ENCODE results near the gene TMEM121B.
"Not testable (repeated sequence)": the region's sequence is repeated elsewhere in the genome, so short reads cannot be mapped to it uniquely, and the experiment has no call there.

TMEM121B gene

DNA sequence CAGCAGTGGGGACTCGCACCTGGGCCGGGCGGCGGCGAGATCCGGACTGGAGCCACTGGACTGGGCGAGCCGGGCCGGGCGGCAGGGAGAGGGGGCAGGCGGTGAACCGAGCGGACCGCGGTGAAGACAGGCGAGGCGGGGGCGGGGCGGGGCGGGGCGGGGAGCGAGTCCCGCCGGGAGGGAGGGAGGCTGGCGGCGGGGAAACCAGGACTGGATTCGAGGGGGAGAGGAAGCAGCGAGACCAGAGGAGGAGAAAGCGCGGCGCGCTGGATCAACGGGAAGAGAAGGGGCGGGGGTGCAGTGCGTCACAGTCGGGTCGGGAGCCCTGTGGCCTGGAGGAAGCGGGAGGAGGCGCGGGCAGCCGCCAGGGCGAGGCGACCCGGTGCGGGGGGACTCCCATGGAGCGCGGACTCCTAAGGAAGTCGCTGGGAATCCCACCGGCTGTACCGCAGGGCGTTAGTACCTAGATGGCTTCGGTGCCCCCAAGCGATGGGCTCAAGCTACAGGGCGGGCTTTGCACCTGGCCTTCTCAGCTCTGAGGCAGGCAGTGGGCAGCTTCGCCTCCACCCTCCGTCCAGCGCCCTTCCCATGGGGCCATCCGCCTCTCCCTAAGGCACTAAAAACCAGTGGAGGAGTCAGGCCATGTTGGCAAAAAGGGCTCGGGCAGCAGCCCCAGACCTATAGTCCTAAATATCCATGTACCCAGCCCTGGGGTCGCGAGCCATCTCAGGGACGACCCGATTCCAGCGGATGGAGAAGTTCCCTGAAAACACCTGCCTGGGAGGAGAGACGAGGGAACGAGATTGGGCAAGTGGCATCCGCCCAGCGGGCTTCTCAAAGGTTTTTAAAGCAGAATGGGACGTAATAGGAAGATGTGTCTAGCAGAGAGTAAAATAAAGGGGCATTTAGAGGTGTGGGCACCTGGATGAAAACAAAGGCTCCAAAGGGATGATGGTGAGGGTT is at the start of gene TMEM121B:
Gene TMEM121B, minus strand, starts transcription at position 128 of the 963 bp plus-strand sequence. CDS start 233 bp downstream, outside the sequence.
- no peak for DNase-seq (ENCODE audit: low read depth)

DNA sequence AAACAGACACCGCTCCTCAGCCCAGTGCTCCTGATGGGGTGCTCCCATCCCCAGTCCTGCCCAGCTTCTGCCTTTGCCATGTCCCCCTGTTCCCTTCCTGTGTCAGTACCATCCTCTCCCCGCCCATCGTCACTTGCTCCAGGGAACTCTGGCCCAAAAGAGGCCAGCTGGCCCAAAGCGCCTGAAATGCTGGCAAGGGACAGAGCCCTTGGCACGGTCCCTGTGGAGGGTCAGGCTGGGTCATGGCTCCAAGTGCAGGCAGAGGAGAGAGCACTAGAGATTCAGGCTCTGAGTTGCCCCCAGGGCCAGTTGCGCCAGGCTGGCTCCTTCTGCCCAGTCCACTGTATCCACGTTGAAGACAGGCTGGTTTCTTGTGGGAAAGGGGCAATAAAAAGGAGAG is 46.3 kb upstream of the TMEM121B start:
- DNase-seq (ENCODE audit: low read depth) = no peak

DNA sequence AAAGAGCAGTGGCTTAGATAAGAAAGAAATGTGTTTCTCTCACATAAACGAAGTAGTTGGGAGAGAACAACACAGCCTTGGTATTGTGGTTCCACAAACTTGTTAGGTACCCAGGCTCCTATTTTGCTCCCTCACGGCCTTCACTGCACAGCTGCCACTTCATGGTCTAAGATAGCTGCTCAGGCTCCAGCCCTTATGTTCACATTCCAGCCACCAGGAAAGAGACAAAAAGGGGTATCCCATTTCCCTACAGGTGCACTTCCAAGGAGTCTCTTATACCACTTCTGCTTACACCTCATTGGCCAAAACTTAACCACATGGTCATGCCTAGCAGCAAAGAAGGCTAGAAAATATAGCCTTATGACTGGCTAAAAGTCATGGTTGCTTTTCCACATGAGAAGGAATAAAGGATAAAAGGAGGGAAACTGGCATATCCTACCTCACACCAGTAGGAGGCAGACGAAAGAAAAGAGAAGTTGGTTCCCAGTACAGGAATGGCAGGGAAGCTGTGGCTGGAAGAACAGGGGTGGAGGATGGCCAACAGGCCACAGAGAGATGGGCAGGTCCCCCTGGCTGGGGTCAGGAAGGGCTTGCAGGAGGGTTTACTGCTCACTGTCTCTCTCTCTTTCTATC is 43.3 kb upstream of the TMEM121B start:
- no peak for DNase-seq (ENCODE audit: low read depth)

DNA sequence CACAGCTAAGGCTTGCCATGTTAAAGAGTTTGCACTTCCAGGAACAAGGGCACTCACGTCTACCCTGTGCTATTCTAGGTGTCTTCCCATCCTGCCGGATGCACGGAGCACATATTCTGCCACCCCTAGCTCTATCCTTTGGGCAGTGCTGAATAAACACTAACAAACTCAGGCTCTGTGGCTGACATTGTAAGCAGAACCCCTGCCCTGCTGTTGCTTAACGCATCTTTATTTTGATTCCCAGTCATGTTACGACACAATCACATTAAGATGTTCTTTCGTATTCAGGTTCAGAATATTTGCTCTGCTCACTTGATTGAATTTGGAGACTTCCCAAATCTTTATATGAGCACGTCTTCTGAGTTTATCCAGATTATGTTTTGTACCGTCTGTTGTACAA is 41.6 kb upstream of the TMEM121B start:
- no peak for DNase-seq (ENCODE audit: low read depth)

DNA sequence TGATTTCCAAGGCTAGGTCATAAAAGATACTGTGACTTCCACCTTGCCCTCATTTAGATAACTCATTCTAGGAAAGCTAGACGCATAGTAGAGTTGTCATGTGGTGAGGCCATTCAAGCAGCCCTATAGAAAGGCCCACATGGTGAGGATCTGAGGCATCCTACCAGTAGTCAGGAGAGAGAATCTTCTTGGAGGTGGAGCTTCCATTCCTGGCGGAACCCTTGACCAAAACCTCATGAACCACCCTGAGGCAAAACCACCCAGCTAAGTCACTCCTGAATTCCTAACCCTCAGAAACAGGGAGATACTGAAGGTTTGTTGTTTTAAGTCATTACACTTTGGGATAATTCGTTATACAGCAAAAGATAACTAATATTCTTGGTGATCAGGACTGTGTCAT is 40.8 kb upstream of the TMEM121B start:
- no peak for DNase-seq (ENCODE audit: low read depth)

DNA sequence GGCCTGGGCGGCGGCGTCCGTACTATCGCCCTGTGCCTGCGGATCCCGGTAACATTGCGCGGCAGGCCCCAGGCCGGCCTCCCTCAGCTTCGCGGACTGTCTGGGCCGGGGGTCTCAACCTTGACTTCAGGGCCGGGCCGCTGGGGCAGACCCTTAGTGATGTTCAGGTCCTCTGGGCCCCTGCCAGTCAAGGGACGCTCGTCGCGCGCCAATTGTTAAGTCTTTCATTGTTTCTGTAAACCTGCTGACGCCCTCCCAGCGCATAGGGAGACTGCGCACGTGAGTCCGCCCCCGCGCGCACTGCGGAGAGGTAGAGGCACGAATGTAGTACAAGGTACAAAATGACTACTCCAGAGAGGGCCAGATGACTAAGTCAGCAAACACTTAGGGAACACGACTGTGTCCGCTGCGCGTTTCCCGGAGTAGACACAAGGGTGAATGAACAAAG is 38.4 kb upstream of the TMEM121B start:
- no peak for DNase-seq (ENCODE audit: low read depth)

DNA sequence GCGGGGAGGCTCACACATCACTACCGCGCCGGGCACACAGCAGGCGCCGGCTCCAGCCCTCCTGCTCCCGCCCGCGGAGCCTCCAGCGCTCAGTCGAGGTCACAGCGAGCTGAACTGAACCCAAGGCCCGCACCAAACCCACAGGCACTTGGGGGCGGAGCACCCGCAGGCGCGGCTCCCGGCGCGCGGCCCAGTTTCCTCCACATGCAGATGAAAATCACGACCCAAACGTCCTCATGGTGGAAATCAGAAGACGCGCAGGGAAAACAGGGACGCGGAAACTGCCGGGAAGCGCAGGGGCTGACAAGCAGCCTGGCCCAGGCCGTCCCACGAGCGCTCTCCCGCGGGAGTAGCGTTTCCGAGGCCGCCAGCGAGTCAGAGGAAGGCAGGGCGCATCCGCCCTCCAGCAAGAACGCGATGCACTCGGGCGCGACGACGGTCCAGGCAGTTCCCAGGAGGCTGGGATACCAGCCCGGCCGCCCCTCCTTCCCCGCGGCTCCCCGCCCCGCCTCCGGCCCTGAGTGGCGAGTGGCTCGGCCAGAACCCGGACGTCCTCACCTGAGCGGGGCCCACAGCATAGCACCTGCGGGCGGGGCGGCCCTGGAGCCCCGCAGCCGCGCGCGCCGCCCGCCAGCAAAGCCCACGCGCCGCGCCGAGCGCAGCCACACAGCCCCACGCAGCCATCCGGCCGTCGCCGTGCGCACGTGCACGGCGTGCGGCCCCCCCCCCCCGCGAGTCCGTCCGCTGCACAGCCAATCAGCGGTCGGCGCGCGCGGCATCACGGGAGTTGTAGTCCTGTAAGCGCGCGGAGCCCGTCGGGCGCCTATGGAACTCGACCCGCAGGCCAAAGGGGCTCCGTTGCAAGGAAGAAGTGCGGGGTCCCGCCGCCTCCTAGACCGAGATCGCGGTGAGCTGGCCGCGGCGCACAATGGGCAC is 37.7 kb upstream of the TMEM121B start, which contains the start of gene HDHD5:
Gene HDHD5, minus strand, starts transcription at position 710 of the 936 bp plus-strand sequence. Its CDS starts 26 bp downstream, at position 684.
- peak; percentile 78 for DNase-seq (ENCODE audit: low read depth)

DNA sequence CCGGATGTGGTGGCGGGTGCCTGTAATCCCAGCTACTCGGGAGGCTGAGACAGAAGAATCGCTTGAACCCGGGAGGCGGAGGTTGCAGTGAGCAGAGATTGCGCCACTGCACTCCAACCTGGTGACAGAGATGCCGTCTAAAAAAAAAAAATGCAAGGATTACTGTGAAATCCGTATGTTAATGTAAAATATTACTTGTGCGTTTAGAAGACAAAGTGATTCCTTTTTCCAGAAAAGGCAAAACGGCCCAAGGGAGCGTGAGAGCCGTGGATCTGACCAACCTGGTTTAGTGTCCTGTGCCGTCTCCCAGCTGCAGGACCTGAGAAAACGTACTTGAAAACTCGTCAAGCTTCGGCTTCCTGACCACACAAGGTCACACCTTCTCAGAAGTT is 37.0 kb upstream of the TMEM121B start:
- DNase-seq (ENCODE audit: low read depth) = no peak

DNA sequence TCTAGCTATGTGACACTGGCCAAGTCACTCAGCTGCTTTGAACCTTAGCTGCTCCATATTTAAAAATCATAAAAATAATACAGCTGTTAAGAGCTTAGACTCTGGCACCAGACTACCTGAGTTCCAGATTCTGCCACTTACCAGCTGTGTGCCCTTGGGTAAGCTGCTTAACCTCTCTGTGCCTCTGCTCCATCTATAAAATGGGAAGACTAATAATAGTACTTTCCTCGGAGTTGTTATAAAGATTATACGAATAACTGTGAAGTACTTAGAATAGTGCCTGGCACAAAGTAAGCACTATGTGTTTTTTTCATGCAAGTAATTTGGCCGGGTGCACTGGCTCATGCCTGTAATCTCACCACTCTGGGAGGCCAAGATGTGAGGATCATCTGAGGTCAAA is 36.6 kb upstream of the TMEM121B start:
- no peak for DNase-seq (ENCODE audit: low read depth)

DNA sequence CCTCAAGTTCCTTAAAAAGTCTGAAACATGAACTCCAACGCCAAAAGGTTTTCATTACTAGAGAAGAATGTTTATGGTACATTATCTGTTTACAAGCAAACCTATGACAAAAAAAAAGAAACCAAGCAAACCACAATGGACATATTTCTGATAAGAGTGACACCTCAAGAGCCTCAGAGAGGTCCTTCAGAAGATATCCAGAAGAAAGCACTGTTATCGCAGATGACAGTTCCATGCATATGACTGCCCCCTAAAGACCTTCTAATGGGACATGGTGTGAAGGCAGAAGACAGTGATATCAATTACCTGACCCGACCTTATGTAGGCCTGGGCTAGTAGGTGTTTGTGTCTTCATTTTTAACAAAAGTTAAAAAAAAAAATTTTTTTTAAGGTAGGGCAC is 34.8 kb upstream of the TMEM121B start:
- no peak for DNase-seq (ENCODE audit: low read depth)

DNA sequence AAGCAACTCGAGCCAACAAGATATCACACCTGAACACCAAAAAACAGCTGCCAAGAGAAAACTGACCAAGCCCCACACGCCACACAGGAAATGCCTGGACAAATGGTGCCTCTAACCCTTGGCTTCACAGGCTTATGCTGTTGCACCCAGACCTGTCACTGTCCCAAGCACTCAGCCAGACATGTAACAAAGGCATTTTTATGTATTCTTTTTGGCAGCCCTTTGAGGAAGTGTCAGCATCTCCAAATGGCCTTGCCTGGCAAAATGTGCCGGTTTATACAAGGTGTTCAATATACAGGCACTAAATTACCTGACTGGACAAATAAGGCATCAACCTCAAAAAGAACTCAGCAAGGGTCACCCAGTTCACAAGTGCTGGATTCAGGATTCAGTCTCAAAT is 31.8 kb upstream of the TMEM121B start:
- no peak for DNase-seq (ENCODE audit: low read depth)

DNA sequence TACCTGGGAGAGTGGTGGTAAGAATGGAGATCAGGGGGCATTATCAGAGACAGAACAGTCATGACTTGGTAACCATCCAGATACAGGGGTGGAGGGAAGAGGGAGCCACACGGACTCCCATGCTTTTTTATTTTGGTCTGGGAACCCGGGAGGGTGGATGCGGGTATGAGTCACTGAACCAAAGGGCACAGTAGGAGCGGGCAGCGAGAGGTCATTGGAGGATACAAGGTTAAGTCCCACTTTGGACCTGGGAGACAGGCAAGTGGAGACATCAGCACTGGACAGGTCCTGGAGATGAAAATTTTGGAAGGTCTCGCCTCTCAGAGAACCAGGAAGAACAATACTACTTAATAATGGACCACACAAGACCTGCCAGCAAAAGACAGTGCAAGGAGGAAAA is 31.2 kb upstream of the TMEM121B start:
- no peak for DNase-seq (ENCODE audit: low read depth)

DNA sequence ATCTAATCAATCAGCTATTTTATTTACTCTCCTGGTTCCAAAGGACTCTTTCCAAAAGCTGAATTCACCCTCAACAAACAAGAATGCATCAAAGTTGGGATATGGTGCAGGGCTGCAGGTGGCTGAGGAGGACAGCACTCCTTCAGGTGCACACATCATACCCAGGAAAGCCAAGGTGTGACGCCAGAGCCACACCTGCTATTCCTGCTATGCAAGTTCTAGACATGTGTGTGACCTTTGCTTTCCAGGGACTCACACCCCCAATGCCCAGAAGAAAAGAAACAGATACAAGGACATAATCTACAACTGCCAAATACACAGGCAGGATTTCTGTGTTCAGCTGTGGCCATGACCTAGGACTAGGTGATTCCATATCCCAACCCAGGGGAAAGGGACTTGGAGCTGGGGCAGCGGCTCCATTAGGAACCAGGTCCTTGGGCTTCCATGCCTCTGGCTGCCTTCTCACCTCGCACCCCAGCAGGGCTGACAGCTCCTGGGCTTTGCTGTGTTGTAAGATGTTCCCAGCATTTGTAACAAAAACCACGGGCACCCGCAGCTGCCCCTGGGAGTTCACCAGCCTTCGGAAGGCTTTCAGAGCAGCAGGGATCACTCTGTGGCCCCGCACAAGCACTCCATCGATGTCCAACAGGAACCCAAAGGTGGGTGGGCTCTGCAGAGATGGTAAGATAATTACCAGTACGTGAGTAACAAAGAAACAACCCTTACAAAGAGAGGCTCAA is 28.1 kb upstream of the TMEM121B start:
- no peak for DNase-seq (ENCODE audit: low read depth)

DNA sequence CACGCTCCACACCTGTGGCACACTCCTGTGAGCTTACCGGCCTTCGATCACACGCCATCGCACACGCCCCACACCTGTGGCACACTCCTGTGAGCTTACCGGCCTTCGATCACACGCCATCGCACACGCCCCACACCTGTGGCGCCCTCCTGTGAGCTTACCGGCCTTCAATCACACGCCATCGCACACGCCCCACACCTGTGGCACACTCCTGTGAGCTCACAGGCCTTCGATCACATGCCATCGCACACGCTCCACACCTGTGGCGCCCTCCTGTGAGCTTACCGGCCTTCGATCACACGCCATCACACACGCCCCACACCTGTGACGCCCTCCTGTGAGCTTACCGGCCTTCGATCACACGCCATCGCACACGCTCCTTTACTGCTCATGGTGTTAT is 26.3 kb upstream of the TMEM121B start:
- not testable (repeated sequence) for DNase-seq (ENCODE audit: low read depth)

DNA sequence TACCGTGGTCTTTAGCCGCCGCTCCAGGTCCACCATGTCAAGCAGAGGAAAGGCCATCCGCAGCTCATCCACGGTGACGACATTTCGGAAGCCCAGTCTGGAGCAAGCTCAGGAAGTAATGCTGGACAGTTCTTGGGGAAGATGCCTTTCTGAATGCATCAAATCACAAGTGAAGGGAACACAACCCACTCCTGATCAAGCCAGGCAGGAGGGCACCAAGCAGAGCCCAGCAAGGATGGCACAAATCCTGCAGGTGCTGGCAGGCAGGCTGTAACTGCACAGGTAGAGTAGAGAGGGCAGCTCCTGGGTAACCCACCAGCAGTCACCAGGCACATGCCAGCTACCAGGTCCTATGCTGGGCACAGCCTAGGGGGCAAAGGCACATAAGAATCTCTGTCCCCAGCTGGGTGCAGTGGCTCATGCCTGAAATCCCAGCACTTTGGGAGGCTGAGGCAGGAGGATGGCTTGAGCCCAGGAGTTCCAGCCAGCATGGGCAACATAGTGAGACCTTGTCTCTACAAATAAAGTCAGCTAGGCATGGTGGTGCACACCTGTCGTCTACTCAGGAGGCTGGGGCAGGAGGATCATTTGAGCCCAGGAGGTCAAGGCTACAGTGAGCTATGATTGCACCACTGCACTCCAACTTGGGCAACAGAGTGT is 24.0 kb upstream of the TMEM121B start:
- no peak for DNase-seq (ENCODE audit: low read depth)

DNA sequence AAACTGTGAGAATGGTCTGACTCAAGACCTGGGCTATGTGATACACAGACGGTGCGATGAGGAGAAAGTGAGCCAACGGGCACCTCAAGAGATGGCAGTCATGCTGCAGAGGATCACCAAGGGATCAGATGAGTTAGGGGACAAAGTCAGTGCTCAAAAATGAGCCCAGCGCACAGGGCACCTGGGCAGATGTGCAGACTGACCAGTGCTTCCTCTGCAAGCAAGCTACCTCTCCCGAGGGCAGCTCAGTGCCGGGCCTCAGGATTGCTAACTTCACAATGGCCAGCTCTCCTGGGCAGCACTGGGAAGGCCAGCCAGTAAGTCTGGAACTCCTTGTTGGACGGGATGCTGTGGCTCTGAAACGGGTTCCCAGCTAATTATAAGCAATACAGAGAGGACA is 22.7 kb upstream of the TMEM121B start:
- no peak for DNase-seq (ENCODE audit: low read depth)

DNA sequence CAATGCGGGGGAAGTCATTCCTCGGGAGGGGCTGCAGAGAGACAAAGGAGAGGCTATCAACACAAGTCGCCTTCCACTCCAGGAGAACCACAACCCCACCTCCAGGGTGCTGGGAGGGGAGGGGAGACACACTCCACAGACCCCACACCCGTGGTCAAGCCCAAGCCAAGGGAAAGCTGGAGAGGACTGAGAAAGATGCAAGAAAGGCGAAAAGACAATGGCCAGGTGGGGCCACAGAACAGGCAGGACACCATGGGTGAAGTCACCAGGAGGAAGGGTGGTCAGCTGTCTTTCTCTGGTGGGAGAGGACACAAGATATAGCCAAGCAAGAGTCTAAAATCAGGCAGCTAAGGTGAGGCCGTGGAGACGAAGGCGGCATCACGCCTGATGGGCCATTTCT is 21.9 kb upstream of the TMEM121B start:
- no peak for DNase-seq (ENCODE audit: low read depth)

DNA sequence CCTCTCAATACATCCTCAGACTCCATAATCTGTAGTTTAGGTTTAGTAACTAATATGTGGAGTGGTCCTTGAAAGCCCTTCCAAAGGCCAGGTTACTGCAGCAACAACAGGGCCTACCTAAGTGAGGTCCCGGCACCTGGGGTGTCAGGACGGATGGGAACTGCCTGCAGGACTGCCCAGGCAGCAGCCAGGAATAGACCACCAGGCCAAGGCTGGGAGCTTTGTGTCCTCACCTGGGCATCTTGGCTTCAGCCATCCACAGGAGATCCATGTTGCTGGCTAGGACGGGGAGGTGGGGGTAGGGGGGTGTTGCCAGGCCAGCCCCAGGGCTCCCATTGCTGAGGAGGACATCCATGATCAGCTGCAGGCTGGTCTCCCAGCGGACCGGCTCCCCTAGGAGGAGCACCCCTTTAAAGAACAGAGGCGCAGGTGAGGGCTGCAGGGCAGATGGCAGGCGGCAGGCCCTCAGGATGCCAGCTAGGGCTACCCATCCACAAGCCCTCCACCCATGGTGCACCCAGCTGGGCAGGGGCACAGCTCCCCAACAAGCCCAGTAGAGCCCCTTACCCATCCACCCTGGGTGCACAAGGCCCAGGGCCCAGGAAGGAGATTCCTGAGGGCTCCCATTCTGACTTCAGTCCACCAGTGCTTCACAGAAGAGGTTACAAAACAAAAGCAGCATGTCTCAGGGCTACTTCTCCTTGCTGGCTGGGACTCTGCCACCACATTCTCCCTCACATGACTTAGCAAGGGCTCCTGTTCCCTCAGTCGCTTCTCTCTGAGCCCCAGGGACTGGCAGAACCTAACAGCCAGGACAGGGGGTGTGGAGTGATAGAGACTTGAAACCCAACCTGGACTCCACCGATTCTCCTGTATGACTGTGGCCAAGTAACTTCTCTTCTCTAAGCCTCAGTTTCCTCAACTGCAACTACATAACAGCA is 19.9 kb upstream of the TMEM121B start:
- no peak for DNase-seq (ENCODE audit: low read depth)

DNA sequence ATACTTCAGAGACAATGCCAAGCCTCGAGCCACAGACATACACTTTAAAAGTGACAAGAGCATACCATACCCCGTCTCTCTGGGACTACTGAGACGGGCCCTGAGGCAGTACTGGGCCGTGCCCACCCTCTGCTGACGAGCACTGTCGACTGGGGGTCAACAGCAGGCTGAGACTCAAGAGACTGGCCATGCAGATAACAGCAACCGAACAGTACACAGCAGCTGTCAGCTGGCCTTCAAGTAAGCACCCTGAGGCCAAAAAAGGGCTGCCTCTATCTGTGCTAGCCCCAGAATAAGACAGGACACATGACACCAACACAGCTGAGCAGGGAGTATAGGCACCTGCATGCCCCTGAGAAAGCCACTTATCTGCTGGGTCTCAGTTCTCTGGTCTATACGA is 18.9 kb upstream of the TMEM121B start:
- DNase-seq (ENCODE audit: low read depth) = no peak

DNA sequence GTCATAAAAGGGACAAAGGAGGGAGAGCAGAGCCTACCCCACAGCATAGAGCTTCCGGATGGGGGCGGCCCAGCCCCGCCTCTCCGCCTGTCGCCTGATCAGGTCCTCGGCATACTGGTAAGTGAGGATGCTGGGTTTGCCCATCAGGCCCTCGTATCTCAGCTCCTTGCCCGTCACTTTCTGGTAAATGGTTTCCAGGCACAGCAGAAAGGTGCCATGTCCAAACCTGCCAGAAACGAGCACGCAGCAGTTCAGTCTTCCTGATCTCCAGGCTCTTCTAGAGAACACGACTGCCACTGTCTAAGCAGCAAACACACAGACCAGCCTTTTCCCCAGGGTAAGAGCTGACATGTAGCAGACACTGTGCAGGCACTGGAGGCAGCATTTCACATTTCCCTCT is 17.4 kb upstream of the TMEM121B start:
- no peak for DNase-seq (ENCODE audit: low read depth)
